ENCODE data around the gene GYPE.
"Not testable (repeated sequence)": the region's sequence is repeated elsewhere in the genome, so short reads cannot be mapped to it uniquely, and the experiment has no call there.

The GYPE gene

GRCh38 chr4:143883529-143883928 lies 21.8 kb downstream of the GYPE start:
- TF ChIP-seq CTCF (conservative IDR thresholded peaks at IDR 0.05) (no peak), ZFX (IDR thresholded peaks at IDR 0.05) (no peak)
- no peak overlapping the region for H3K27ac ChIP-seq

GRCh38 chr4:143882892-143883291 lies 22.5 kb downstream of the GYPE start:
- no peak overlapping the region for H3K27ac ChIP-seq
- TF ChIP-seq ZFX (IDR thresholded peaks at IDR 0.05) (no peak), CTCF (conservative IDR thresholded peaks at IDR 0.05) (no peak)

GRCh38 chr4:143879561-143879960 lies 25.8 kb downstream of the GYPE start:
- not testable (repeated sequence) for H3K27ac ChIP-seq

GRCh38 chr4:143875357-143875756 lies 30.0 kb downstream of the GYPE start:
- H3K27ac ChIP-seq: not testable (repeated sequence)

- not testable (repeated sequence) for H3K27ac ChIP-seq
Observed at GRCh38 chr4:143870523-143871268, 34.7 kb downstream of the GYPE start.

GRCh38 chr4:143869925-143870324 lies 35.4 kb downstream of the GYPE start:
- not testable (repeated sequence) for H3K27ac ChIP-seq

GRCh38 chr4:143862716-143863115 lies 42.6 kb downstream of the GYPE start:
- not testable (repeated sequence) for H3K27ac ChIP-seq

- H3K27ac ChIP-seq: no peak overlapping the region
- no peak for TF ChIP-seq CTCF (conservative IDR thresholded peaks at IDR 0.05)
- TF ChIP-seq ZFX (IDR thresholded peaks at IDR 0.05): no peak
Observed at GRCh38 chr4:143858456-143858855, 46.9 kb downstream of the GYPE start.

GRCh38 chr4:143857391-143858336 lies 47.7 kb downstream of the GYPE start:
- H3K27ac ChIP-seq: not testable (repeated sequence)

- not testable (repeated sequence) for H3K27ac ChIP-seq
Observed at GRCh38 chr4:143856017-143856557, 49.3 kb downstream of the GYPE start.

- not testable (repeated sequence) for H3K27ac ChIP-seq
Observed at GRCh38 chr4:143854645-143855044, 50.7 kb downstream of the GYPE start.

- not testable (repeated sequence) for H3K27ac ChIP-seq
Observed at GRCh38 chr4:143849296-143849695, 56.1 kb downstream of the GYPE start.

- H3K27ac ChIP-seq: not testable (repeated sequence)
Observed at GRCh38 chr4:143843506-143843832, 61.9 kb downstream of the GYPE start.

GRCh38 chr4:143842624-143843505 lies 62.5 kb downstream of the GYPE start:
- not testable (repeated sequence) for H3K27ac ChIP-seq

GRCh38 chr4:143839413-143839812 lies 65.9 kb downstream of the GYPE start:
- not testable (repeated sequence) for H3K27ac ChIP-seq

- not testable (repeated sequence) for H3K27ac ChIP-seq
Observed at GRCh38 chr4:143834196-143834595, 71.2 kb downstream of the GYPE start.

GRCh38 chr4:143833676-143834075 lies 71.7 kb downstream of the GYPE start:
- not testable (repeated sequence) for H3K27ac ChIP-seq

All from C4-2B (cell line).